Bone marrow (tissue), 2 donors: ENCODE data around the gene EVI2B.
"Not testable (repeated sequence)": the region's sequence is repeated elsewhere in the genome, so short reads cannot be mapped to it uniquely, and the experiment has no call there.

Experiments used
- DNase-seq, 2 donors: peaks; one replicate each; lab custom pipeline; 2025; lab: John Stamatoyannopoulos, UW

The EVI2B gene

DNA sequence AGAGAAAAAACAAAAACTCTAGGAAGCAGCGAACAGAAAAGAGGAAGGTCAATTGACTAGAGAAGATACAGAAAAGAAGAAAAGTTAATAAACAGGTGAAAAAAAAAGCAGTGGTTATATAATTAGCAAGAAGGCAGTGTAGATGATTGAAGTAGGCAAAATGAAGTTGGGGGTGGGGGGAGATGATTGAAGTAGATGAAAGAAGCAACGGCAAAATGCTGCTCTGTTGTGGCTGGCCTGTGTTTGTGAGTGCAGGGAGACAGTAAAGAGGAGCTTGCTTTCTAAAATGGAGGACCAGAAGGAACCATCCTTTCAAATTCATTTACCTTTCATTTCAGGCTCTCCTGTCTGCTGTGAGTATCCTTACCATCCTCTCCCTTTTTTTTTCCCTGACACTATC lies 3.6 kb downstream of the EVI2B start:
- no peak for DNase-seq

DNA sequence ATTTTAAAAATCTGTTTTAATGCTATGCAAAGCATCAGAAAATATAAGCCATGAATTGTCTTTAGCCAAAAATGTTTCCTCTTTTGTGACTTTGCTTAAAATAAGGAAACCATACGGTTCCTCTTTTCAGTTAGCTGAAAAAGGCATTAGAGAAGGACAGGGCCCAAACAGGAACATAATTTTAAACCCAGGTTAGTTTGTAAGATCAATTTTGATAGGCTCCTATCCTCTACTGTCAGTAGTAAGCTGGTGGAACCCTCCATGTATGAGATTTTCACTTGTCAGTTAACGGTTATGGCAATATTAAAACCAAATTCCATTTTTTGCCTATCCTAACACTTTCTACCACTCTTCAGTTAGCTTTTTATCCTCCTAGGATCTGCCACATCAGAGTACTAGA lies 4.3 kb downstream of the EVI2B start:
- peak in 1 of 2 donors; percentile 89 for DNase-seq

- peak in 1 of 2 donors; percentile 74 for DNase-seq
These were observed 5.2 kb downstream of the EVI2B start for GRCh38 chr17:31308372-31309334.

DNA sequence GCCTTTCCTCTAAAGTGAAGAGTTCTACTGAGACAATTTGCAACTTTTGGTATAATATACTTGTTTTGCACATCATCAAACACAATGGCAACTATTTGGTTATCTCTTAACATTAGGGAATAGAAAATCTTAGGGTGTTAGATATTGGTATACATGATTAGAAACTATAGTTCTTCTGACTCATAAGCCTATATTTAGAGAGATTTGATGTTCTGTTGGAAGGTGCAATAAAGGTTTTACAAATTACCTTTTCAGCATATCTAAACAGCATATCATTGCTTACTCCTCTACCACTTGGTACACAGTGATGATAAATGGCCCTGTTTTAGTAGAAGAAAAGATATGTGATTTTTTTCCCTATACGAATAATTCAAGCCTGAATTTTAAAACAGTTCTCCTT lies 6.2 kb downstream of the EVI2B start:
- no peak for DNase-seq

GRCh38 chr17:31299624-31300023 lies 14.2 kb downstream of the EVI2B start:
- DNase-seq = no peak

- no peak for DNase-seq
These were observed 16.8 kb downstream of the EVI2B start, which contains the start of gene OMG for GRCh38 chr17:31297090-31297489. Gene OMG (minus strand): TSS chr17:31297239. CDS start chr17:31296331, 908 bp downstream.

- no peak for DNase-seq
These were observed 17.7 kb downstream of the EVI2B start for GRCh38 chr17:31296142-31296541.

- no peak for DNase-seq
These were observed 18.4 kb downstream of the EVI2B start for GRCh38 chr17:31295489-31295871.

GRCh38 chr17:31294820-31295488 lies 18.9 kb downstream of the EVI2B start:
- DNase-seq = no peak

DNA sequence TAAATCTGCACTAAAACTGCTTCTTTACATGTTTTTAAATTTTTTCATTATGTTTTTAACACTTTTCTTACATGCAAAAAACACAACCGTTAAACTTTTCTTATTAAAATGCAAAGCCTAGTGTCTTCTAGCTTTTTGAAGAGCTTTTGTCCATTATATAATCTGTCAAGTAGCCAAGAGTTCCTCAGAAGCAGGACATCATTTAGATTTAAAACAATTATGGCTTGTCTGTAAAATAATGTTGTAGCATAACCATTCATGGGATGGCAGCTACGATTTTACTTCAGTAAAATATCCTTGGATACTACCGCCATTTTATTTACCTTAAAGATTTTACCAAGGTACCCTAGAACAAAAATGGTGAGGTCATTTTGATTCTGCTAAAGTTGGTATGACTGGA lies 19.6 kb downstream of the EVI2B start:
- no peak for DNase-seq

GRCh38 chr17:31293581-31293980 lies 20.3 kb downstream of the EVI2B start:
- DNase-seq = no peak

DNA sequence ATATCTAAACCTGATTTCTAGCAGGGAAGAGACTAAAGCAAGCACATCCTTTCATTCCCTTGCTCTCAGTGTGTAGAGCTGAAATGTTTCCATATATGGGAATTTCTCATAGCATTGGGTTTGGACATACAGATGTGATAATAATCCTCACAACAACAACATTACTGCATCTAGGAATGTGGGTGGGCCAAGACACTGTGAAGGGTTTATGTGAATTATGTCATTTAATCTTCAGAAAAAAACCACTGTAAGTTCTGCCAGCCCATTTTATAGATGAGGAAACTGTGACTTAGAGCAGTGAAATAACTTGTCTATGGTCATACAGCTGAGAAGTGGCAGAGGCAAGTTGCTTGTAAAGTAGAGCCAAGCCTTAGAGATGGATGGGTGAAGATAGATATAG lies 22.0 kb downstream of the EVI2B start:
- no peak for DNase-seq

GRCh38 chr17:31289790-31290189 lies 24.1 kb downstream of the EVI2B start:
- no peak for DNase-seq

- DNase-seq = not testable (repeated sequence)
These were observed 25.9 kb downstream of the EVI2B start for GRCh38 chr17:31287932-31288331.

GRCh38 chr17:31286587-31286986 lies 27.3 kb downstream of the EVI2B start:
- DNase-seq = no peak

DNA sequence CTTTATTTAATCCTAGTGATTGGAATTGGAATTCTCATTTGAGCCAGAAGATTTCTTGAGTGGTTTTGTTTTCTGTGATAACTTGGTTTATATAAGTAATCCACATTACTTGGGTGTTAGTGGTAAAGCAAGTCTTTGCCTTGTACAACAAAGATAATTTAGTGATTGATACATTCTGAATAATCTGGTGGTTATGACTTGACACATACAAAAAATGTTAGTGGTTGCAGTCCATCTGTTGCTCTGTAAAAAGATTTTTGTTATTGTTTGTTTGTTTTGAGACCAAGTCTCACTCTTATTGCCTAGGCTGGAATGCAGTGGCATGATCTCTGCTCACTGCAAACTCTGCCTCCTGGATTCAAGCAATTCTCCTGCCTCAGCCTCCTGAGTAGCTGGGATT lies 30.0 kb downstream of the EVI2B start:
- DNase-seq = no peak

DNA sequence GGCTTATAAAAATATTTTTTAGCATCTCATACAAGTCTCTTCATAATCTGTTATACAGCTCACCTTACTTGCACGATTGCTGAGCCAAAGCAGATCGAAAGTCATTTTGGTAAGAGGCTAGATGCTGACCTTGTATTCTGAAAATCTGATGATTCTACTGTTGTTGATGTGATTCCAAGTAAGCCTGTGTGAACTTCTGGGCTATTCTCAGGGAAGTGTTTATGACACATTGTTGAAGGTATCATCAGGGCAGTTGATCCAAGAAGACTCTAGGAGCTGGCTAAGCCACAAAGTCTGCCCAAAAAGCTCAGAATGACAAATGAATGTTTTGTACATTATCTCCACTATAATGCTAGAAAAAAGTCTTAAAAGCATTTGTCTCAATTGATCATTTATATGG lies 32.8 kb downstream of the EVI2B start:
- DNase-seq = no peak

- DNase-seq = no peak
These were observed 34.5 kb downstream of the EVI2B start for GRCh38 chr17:31279401-31279800.

- DNase-seq = no peak
These were observed 38.7 kb downstream of the EVI2B start for GRCh38 chr17:31275116-31275515.

GRCh38 chr17:31274252-31274651 lies 39.6 kb downstream of the EVI2B start:
- DNase-seq = no peak

- no peak for DNase-seq
These were observed 40.3 kb downstream of the EVI2B start for GRCh38 chr17:31273516-31273915.

DNA sequence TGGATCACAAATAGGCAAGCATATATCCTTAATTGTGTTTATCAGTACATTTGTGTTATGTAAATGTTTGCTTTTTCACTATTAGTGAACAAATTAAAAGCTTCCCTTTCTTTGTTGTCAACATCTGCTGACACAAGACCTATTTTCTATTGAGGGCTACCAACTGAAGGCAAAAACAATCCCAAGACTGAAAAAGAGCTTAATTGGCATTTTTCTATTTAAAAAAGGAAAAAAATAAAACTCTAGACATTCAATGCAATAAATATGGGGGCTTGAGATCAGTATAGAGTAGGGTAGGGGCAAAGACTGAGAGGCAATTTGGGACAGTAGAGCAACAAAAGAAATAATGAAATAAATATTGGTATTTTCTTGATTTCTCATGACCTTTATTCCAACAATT lies 41.1 kb downstream of the EVI2B start:
- DNase-seq = no peak

DNA sequence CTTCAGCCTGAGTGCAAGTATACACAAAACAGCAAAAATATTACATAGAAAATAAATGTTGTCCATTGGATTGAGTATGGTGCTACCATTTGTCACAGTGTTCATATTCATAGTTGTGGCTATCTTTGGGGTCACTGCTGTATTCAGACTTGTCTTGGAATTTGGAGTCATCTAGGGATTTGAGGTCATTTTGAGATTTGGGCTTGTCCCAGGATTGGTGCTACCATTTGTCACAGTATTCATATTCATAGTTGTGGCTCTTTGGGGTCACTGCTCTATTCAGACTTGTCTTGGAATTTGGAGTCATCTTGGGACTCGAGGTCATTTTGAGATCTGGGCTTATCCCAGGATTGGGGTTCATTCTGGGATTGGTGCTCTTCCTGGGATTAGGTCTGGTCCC lies 41.6 kb downstream of the EVI2B start:
- no peak for DNase-seq
